ENCODE results near the gene PRUNE2. TPM values are rescaled to one million over a fixed set of nuclear protein-coding genes. Genes with fewer than 3 reads are reported as not detected.

The PRUNE2 gene
- total RNA-seq, 1 donor from 2014 or later: under 0.01 TPM

DNA sequence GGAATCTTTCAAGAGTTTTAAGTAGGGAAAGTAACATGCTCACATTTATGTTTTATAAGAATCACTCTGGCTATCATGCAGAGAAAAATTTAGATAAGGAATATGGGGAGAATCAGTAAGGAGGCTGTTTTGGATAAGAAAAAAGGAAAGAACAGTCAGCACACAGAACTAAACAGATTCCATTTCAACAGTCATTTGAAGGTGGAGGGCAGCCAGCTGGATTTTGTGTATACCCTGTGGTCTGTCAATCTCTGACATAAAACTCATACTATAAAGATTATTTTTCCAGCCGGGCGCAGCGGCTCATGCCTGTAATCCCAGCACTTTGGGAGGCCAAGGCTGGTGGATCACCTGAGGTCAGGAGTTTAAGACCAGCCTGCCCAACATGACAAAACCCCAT lies 77.5 kb downstream of the PRUNE2 start:
- FAIRE-seq (no peak), DNase-seq (ENCODE audit: low read depth) (no peak)
- no peaks in the 10 kb centered on the region for H3K27me3 ChIP-seq (ENCODE audit: control insufficient read depth, insufficient read depth, low read length)
- no peak overlapping the region for H3K4me3 ChIP-seq (ENCODE audit: low read depth, low read length)
- no peaks in the 10 kb centered on the region for H3K36me3 ChIP-seq (ENCODE audit: control insufficient read depth, insufficient read depth, low read length)
- TF ChIP-seq, protein P1, sequence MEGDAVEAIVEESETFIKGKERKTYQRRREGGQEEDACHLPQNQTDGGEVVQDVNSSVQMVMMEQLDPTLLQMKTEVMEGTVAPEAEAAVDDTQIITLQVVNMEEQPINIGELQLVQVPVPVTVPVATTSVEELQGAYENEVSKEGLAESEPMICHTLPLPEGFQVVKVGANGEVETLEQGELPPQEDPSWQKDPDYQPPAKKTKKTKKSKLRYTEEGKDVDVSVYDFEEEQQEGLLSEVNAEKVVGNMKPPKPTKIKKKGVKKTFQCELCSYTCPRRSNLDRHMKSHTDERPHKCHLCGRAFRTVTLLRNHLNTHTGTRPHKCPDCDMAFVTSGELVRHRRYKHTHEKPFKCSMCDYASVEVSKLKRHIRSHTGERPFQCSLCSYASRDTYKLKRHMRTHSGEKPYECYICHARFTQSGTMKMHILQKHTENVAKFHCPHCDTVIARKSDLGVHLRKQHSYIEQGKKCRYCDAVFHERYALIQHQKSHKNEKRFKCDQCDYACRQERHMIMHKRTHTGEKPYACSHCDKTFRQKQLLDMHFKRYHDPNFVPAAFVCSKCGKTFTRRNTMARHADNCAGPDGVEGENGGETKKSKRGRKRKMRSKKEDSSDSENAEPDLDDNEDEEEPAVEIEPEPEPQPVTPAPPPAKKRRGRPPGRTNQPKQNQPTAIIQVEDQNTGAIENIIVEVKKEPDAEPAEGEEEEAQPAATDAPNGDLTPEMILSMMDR (IDR thresholded peaks at IDR 0.05; ENCODE audit: insufficient read depth, low read length, severe bottlenecking): no peak

DNA sequence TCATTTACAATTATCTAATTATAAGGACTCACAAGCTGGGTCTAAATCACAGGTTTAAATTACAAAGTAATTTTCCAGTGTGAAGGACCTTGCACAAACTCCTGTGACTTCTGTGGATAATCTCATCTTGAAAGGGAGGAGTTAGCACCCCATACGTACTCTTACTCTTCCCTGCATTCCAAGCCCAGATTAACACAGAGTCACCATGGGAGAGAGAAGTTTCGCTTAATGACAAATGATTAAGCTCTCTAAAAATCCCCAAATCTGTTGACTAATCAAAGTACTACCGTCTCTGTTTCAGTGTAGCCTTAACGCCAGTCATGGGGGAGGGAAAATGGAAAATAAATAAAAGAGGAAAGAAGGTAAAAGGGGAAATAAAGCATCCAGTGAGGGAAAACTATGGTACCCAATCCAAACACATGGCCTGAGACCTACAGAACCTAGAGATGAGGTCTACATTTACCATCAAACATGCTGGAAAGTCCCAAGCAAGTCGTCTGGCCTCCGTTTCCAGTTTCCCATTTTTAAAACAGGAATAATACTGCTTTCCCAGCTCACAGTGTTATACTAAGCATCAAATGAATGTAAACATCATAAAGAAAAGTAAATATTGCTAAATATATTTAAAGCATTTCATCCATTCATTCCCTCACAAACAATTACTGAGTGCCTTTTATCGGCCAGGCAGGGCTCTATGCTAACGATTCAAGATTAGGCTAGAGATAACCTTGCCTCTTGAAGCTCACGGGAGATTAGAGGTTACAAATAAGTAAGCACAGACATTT lies 78.4 kb downstream of the PRUNE2 start:
- TF ChIP-seq, protein P1 (IDR thresholded peaks at IDR 0.05; ENCODE audit: insufficient read depth, low read length, severe bottlenecking): no peak
- H3K27me3 ChIP-seq (ENCODE audit: control insufficient read depth, insufficient read depth, low read length): no peaks in the 10 kb centered on the region
- FAIRE-seq (no peak), DNase-seq (ENCODE audit: low read depth) (no peak)
- no peaks in the 10 kb centered on the region for H3K36me3 ChIP-seq (ENCODE audit: control insufficient read depth, insufficient read depth, low read length)
- H3K4me3 ChIP-seq (ENCODE audit: low read depth, low read length): no peak overlapping the region

DNA sequence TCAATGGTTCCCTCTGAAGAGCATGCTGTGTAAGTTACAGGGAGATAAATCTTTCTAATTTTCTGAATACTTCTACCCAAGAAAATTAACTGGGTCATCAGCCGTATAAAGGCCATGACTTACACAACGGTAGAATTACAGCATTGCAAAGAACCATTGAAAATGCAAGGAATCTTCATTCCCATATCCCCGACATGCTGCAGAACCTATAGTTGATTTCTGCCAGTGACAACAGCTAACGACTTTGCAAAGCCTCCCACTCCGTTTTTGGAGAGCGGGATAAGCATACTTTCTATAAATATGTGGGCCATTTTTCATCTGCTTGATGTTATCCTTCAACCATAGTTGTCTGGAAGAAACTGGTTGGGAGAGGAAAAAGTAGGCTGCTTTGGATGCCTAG lies 85.5 kb downstream of the PRUNE2 start:
- TF ChIP-seq, protein P1 (IDR thresholded peaks at IDR 0.05; ENCODE audit: insufficient read depth, low read length, severe bottlenecking): no peak
- FAIRE-seq: no peak
- DNase-seq (ENCODE audit: low read depth): no peak
- Histone ChIP-seq H3K27me3 (ENCODE audit: control insufficient read depth, insufficient read depth, low read length) (no peaks in the 10 kb centered on the region), H3K4me3 (ENCODE audit: low read depth, low read length) (no peak overlapping the region), H3K36me3 (ENCODE audit: control insufficient read depth, insufficient read depth, low read length) (no peaks in the 10 kb centered on the region)

DNA sequence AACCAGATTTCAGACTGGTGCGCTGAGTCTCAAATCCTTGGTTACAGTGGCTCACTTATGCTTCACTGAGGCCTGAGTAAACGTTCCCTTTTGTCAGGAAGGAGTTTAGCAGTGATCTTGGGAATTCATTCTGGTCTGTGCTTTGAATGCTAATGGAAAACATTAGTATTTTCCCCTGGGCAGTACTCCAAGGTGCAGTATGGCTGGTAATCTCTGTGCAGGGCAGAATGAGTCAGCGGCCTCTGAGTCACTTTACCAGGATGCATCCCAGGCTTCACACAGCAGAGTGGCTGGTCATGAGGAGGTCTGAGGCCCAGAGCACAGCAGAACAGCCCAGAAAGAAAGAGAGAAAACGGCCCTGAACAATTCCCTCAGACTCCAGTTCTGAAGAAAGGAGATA lies 87.6 kb downstream of the PRUNE2 start:
- Histone ChIP-seq H3K27me3 (ENCODE audit: control insufficient read depth, insufficient read depth, low read length) (no peaks in the 10 kb centered on the region), H3K36me3 (ENCODE audit: control insufficient read depth, insufficient read depth, low read length) (no peaks in the 10 kb centered on the region), H3K4me3 (ENCODE audit: low read depth, low read length) (no peak overlapping the region)
- TF ChIP-seq, protein P1 (IDR thresholded peaks at IDR 0.05; ENCODE audit: insufficient read depth, low read length, severe bottlenecking): no peak
- FAIRE-seq: peak; percentile 66
- peak; percentile 95 for DNase-seq (ENCODE audit: low read depth)

DNA sequence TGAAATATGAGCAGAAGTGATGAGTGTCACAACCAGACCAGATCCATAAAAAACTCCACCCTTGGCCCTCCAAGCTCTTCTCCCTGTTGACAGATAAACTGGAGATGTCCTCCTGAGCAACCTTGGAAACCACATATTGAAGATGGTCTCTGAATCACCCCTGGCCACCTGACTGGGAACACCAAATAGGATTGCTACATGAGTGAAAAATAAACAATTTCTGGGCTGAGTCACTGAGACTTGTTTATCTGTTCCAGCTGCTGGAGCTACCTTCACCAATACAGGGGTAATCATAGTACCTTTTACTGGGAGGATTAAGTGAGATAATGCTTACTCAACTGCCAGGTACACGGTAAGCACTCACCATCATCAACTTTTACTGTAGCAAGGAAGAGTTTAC lies 88.4 kb downstream of the PRUNE2 start:
- DNase-seq (ENCODE audit: low read depth) (peak; percentile 85), FAIRE-seq (no peak)
- H3K27me3 ChIP-seq (ENCODE audit: control insufficient read depth, insufficient read depth, low read length): no peaks in the 10 kb centered on the region
- no peak overlapping the region for H3K4me3 ChIP-seq (ENCODE audit: low read depth, low read length)
- TF ChIP-seq, protein P1 (IDR thresholded peaks at IDR 0.05; ENCODE audit: insufficient read depth, low read length, severe bottlenecking): no peak
- no peaks in the 10 kb centered on the region for H3K36me3 ChIP-seq (ENCODE audit: control insufficient read depth, insufficient read depth, low read length)

DNA sequence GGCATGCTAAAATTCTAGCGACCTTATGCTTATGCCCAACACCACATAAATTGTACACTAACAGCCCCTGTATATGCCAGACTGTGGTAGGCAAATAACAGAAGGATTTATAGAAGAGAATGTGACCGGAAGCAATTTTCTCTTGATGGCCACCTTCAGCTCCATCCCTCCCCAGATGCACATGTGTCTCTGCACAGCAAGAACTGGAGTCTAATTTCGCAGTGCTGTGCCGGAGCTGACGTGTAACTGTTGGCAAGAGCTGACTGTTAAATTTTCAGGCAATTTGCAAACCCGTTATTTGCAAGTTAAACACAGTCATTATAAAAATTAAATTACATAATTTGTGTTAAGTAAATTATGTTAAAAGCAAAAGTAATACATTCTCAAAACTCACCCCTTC lies 93.3 kb downstream of the PRUNE2 start:
- TF ChIP-seq, protein P1 (IDR thresholded peaks at IDR 0.05; ENCODE audit: insufficient read depth, low read length, severe bottlenecking): no peak
- FAIRE-seq (no peak), DNase-seq (ENCODE audit: low read depth) (no peak)
- Histone ChIP-seq H3K36me3 (ENCODE audit: control insufficient read depth, insufficient read depth, low read length) (no peaks in the 10 kb centered on the region), H3K27me3 (ENCODE audit: control insufficient read depth, insufficient read depth, low read length) (no peaks in the 10 kb centered on the region), H3K4me3 (ENCODE audit: low read depth, low read length) (no peak overlapping the region)

All from bronchial epithelial cell (primary cell).